T-cell (primary cell): ENCODE data around the gene ALDOA. TPM values are rescaled to one million over a fixed set of nuclear protein-coding genes. Genes with fewer than 3 reads are reported as not detected.

Source experiments
- ATAC-seq, 4 experiments: fragments of 200-7000 bp in 3 of 4; fragments of 150-1000 bp in 1 of 4; cut with Tn5 transposase; replicated peaks in 1 of 4; 1 replicate in 3 of 4; 2 replicates in 1 of 4; pipeline ENCODE4 v1.10.0; 2021; ENCODE audit warnings: moderate library complexity in 3 of 4, mild to moderate bottlenecking in 2 of 4, moderate number of reproducible peaks in 1 of 4
- CTCF ChIA-PET, 2 donors: fragments of 300-600 bp; sonication (Branson Sonifier 250); formaldehyde crosslinking; loops; one replicate each; lab custom pipeline; 2022; ENCODE audit warnings: antibody characterized with exemption in 2 of 2; lab: Charles Lee
- POLR2A ChIA-PET, 2 donors: fragments of 300-600 bp; sonication (Branson Sonifier 250); formaldehyde crosslinking; loops; one replicate each; lab custom pipeline; 2022; ENCODE audit warnings: antibody characterized with exemption in 2 of 2; lab: Charles Lee
- DNase-seq, 35 experiments: peaks; one replicate each; pipeline versions ENCODE4 v3.0.0 to v3.0.0-alpha.2; 2013 to 2023
- H3K27ac ChIP-seq: one replicate; pipeline ENCODE4 v1.5.1; 2013; ENCODE audit warnings: low read length
- H3K27me3 ChIP-seq, 2 experiments: replicated peaks in 1 of 2; 1 replicate in 1 of 2; 2 replicates in 1 of 2; pipeline versions ENCODE4 v1.6.1 to v1.7.0; 2013; ENCODE audit warnings: low read length in 1 of 2, mixed read lengths in 1 of 2; ENCODE audit not compliant: control insufficient read depth in 2 of 2, insufficient read depth in 2 of 2; ENCODE audit errors: extremely low read depth in 1 of 2
- H3K36me3 ChIP-seq, 2 donors: 1 replicate in 1 of 2; 2 replicates in 1 of 2; pipeline versions ENCODE4 v1.6.1 to v1.7.0; 2013; ENCODE audit warnings: low read length in 1 of 2; ENCODE audit not compliant: control insufficient read depth in 2 of 2, insufficient read depth in 1 of 2; ENCODE audit errors: extremely low read depth in 1 of 2
- H3K4me1 ChIP-seq, 2 experiments: 1 replicate in 1 of 2; 2 replicates in 1 of 2; pipeline versions ENCODE4 v1.6.1 to v1.7.0; 2013; ENCODE audit warnings: low read length in 2 of 2, mixed read lengths in 1 of 2; ENCODE audit not compliant: insufficient read depth in 2 of 2, control insufficient read depth in 1 of 2; ENCODE audit errors: extremely low read depth in 1 of 2
- H3K4me3 ChIP-seq, 2 donors: 1 replicate in 1 of 2; 2 replicates in 1 of 2; pipeline versions ENCODE4 v1.5.1 to v1.7.0; 2013; ENCODE audit warnings: mild to moderate bottlenecking in 2 of 2, low read length in 1 of 2, moderate library complexity in 1 of 2; ENCODE audit not compliant: control insufficient read depth in 1 of 2; ENCODE audit errors: extremely low read depth in 1 of 2
- H3K9me3 ChIP-seq: 2 replicates; pipeline ENCODE4 v1.7.0; 2013
- H3K27ac Mint-ChIP-seq, 2 donors: one replicate each; pipeline ENCODE4 v1.8.0; 2020 to 2021; ENCODE audit warnings: mild to moderate bottlenecking in 2 of 2, mixed read lengths in 2 of 2
- H3K27me3 Mint-ChIP-seq, 2 donors: one replicate each; pipeline ENCODE4 v1.8.0; 2021 to 2022; ENCODE audit warnings: mixed read lengths in 2 of 2
- H3K36me3 Mint-ChIP-seq: one replicate; pipeline ENCODE4 v1.8.0; 2021; ENCODE audit warnings: mixed read lengths
- H3K4me1 Mint-ChIP-seq, 3 donors: one replicate each; pipeline ENCODE4 v1.8.0; 2020 to 2022; ENCODE audit warnings: mixed read lengths in 3 of 3, mild to moderate bottlenecking in 1 of 3
- H3K4me3 Mint-ChIP-seq, 3 donors: one replicate each; pipeline ENCODE4 v1.8.0; 2020 to 2022; ENCODE audit warnings: mild to moderate bottlenecking in 3 of 3, mixed read lengths in 3 of 3, moderate library complexity in 3 of 3
- H3K9me3 Mint-ChIP-seq, 3 donors: one replicate each; pipeline ENCODE4 v1.8.0; 2020 to 2022; ENCODE audit warnings: mixed read lengths in 3 of 3
- WGBS: methylation state at CpG from one replicate; pipeline ENCODE4 v1.1.5; 2013; ENCODE audit warnings: missing lambda C conversion rate; ENCODE audit not compliant: insufficient coverage; 5-methylcytosine and 5-hydroxymethylcytosine counted together
- total RNA-seq, 35 experiments: library from RNA in 6 of 35; stranded (reverse) in 6 of 35; fragments of 120-200 nt in 1 of 35; gene quantifications; one replicate each; pipeline versions ENCODE4 v1.2.1 to v1.2.4 and lab custom pipeline; 2013 to 2026

Gene ALDOA
- total RNA-seq, 5 donors from 2014 or later (not counting 1 experiment from before 2014, with no cell fraction given), result 367 to 715 (median 567) TPM

DNA sequence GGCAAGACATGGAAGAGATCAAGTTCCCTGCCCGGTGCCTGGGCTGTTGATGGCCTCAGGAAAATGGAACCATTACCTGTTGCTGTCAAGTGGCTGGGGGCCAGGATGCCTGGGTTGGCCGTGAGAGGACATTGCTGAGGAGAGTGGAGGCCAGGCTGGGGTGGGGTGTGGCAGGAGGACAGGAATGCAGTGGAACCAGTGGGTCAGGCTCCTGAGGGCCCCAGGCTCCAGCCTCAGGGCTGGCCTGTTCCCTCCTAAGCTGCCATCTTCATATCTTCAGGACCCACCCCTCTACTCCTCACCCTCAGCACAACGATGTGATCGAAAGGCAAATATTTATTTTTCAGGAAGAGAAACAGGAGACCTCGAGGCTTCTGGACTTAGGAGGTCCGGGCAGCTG, 38.9 kb downstream of the ALDOA start:
- Histone ChIP-seq H3K27me3 (no peaks in the 10 kb centered on the region), H3K27ac (no peak overlapping the region), H3K36me3 (peaks cover 4 to 23% of the 10 kb centered on the region in 2 donors), H3K9me3 (peaks cover 3% of the 10 kb centered on the region), H3K4me3 (no peak overlapping the region), H3K4me1 (no peaks in the 10 kb centered on the region)
- POLR2A ChIA-PET, result no interaction called here
- WGBS, result 97% methylated on average over 6 of the region's 6 CpGs
- Mint-ChIP-seq H3K4me3 (no peak overlapping the region), H3K27ac (peak overlapping the region in 1 of 2 donors; percentile 24), H3K9me3 (no peaks in the 10 kb centered on the region), H3K27me3 (no peaks in the 10 kb centered on the region), H3K4me1 (peaks cover 0 to 2% (median 0%) of the 10 kb centered on the region in 3 donors), H3K36me3 (peaks cover 17% of the 10 kb centered on the region)
- CTCF ChIA-PET, result no interaction called here
- no peak for DNase-seq
- no peak for ATAC-seq

- no peak overlapping the region for H3K4me3 ChIP-seq
- no peaks in the 10 kb centered on the region for H3K27me3 ChIP-seq
- no peaks in the 10 kb centered on the region for H3K9me3 ChIP-seq
- H3K36me3 ChIP-seq, result peaks cover 12 to 32% of the 10 kb centered on the region in 2 donors
- no peak for ATAC-seq
- ChIA-PET POLR2A (no interaction called here), CTCF (no interaction called here)
- Mint-ChIP-seq H3K36me3 (peaks cover 22% of the 10 kb centered on the region), H3K9me3 (no peaks in the 10 kb centered on the region), H3K27me3 (no peaks in the 10 kb centered on the region), H3K27ac (no peak overlapping the region), H3K4me1 (peaks cover 0 to 9% (median 8%) of the 10 kb centered on the region in 3 donors), H3K4me3 (no peak overlapping the region)
- H3K4me1 ChIP-seq, result peaks cover 0 to 10% of the 10 kb centered on the region in 2 experiments
- no peak for DNase-seq
- 100% methylated on average over 2 of the region's 15 CpGs for WGBS
- H3K27ac ChIP-seq, result no peak overlapping the region
These were observed 42.7 kb downstream of the ALDOA start for GRCh38 chr16:30108059-30108850.

GRCh38 chr16:30110661-30111060, 45.1 kb downstream of the ALDOA start:
- Histone ChIP-seq H3K27me3 (no peaks in the 10 kb centered on the region), H3K9me3 (no peaks in the 10 kb centered on the region), H3K4me1 (peaks cover 0 to 33% of the 10 kb centered on the region in 2 experiments), H3K27ac (no peak overlapping the region), H3K4me3 (no peak overlapping the region), H3K36me3 (peaks cover 12 to 22% of the 10 kb centered on the region in 2 donors)
- ATAC-seq (no peak), DNase-seq (no peak)
- no peaks in the 10 kb centered on the region for H3K9me3 Mint-ChIP-seq
- H3K4me1 Mint-ChIP-seq, result peaks cover 13 to 28% (median 20%) of the 10 kb centered on the region in 3 donors
- H3K4me3 Mint-ChIP-seq, result no peak overlapping the region
- 100% methylated on average over 2 of the region's 7 CpGs for WGBS
- ChIA-PET POLR2A (no interaction called here), CTCF (interaction anchor here in 1 of 2 donors (1.0 kb wide), 1 partner anchor 78 kb away, joined by 9 read pairs; no protein-coding TSS in a partner anchor)
- H3K36me3 Mint-ChIP-seq, result peaks cover 9% of the 10 kb centered on the region
- no peaks in the 10 kb centered on the region for H3K27me3 Mint-ChIP-seq
- no peak overlapping the region for H3K27ac Mint-ChIP-seq

GRCh38 chr16:30112197-30113030, 46.9 kb downstream of the ALDOA start:
- Histone ChIP-seq H3K9me3 (no peaks in the 10 kb centered on the region), H3K4me3 (no peak overlapping the region), H3K27me3 (no peaks in the 10 kb centered on the region), H3K36me3 (peaks cover 15 to 30% of the 10 kb centered on the region in 2 donors), H3K4me1 (peaks cover 0 to 36% of the 10 kb centered on the region in 2 experiments), H3K27ac (no peak overlapping the region)
- H3K36me3 Mint-ChIP-seq, result peaks cover 6% of the 10 kb centered on the region
- CTCF ChIA-PET, result interaction anchor here in 1 of 2 donors (0.5 to 0.7 kb wide), 2 partner anchors 22 to 391 kb away, joined by 3 to 4 read pairs; no protein-coding TSS in a partner anchor
- no peaks in the 10 kb centered on the region for H3K27me3 Mint-ChIP-seq
- H3K9me3 Mint-ChIP-seq, result no peaks in the 10 kb centered on the region
- H3K4me3 Mint-ChIP-seq, result no peak overlapping the region
- ATAC-seq, result peak; percentile 29 to 52 (median 38)
- 79% methylated on average over 21 of the region's 29 CpGs for WGBS
- DNase-seq, result peak in 18 of 35 experiments; percentile 28 to 72 (median 37)
- H3K27ac Mint-ChIP-seq, result no peak overlapping the region
- H3K4me1 Mint-ChIP-seq, result peaks cover 13 to 28% (median 20%) of the 10 kb centered on the region in 3 donors
- POLR2A ChIA-PET, result interaction anchor here in 1 of 2 donors (0.6 kb wide), 1 partner anchor 603 kb away, joined by 4 read pairs; no protein-coding TSS in a partner anchor

GRCh38 chr16:30113031-30113710, 47.6 kb downstream of the ALDOA start, which contains the start of gene GDPD3:
Gene GDPD3 (minus strand): TSS chr16:30113537. CDS start chr16:30113478, 59 bp downstream.
- Mint-ChIP-seq H3K9me3 (no peaks in the 10 kb centered on the region), H3K36me3 (peaks cover 6% of the 10 kb centered on the region), H3K27me3 (no peaks in the 10 kb centered on the region), H3K27ac (peak within 1 kb of the TSS in 1 of 2 donors; percentile 77), H3K4me1 (peaks cover 13 to 28% (median 20%) of the 10 kb centered on the region in 3 donors), H3K4me3 (no peak within 1 kb of the TSS)
- no peaks in the 10 kb centered on the region for H3K27me3 ChIP-seq
- 95% methylated on average over 12 of the region's 20 CpGs for WGBS
- H3K9me3 ChIP-seq, result no peaks in the 10 kb centered on the region
- peaks cover 19 to 33% of the 10 kb centered on the region in 2 donors for H3K36me3 ChIP-seq
- H3K4me1 ChIP-seq, result peaks cover 0 to 36% of the 10 kb centered on the region in 2 experiments
- H3K4me3 ChIP-seq, result no peak within 1 kb of the TSS
- ATAC-seq, result no peak
- POLR2A ChIA-PET, result interaction anchor here in 1 of 2 donors (0.6 kb wide), 1 partner anchor 602 kb away, joined by 4 read pairs; no protein-coding TSS in a partner anchor
- CTCF ChIA-PET, result no interaction called here
- DNase-seq, result no peak
- H3K27ac ChIP-seq, result peak within 1 kb of the TSS; percentile 55
